Liver (tissue), 9 donors: ENCODE results near the gene MAPK11. TPM values are rescaled to one million over a fixed set of nuclear protein-coding genes. Genes with fewer than 3 reads are reported as not detected.

Experiments used
- DNase-seq: peaks from one replicate; pipeline ENCODE4 v3.0.0-alpha.2; 2017; ENCODE audit warnings: low spot score
- H3K27ac ChIP-seq, 2 donors: one replicate each; pipeline ENCODE4 v1.7.0; 2013; ENCODE audit warnings: inconsistent platforms in 2 of 2, low read length in 2 of 2, control low read depth in 1 of 2, low read depth in 1 of 2, mild to moderate bottlenecking in 1 of 2
- H3K27me3 ChIP-seq, 4 donors: one replicate each; pipeline versions ENCODE4 v1.6.1 to v1.7.0; 2013; ENCODE audit warnings: low read length in 3 of 4, inconsistent platforms in 1 of 4, mild to moderate bottlenecking in 1 of 4, moderate library complexity in 1 of 4; ENCODE audit not compliant: control insufficient read depth in 4 of 4, insufficient read depth in 4 of 4
- H3K36me3 ChIP-seq, 4 donors: one replicate each; pipeline versions ENCODE4 v1.6.1 to v1.7.0; 2013; ENCODE audit warnings: low read length in 3 of 4, mild to moderate bottlenecking in 3 of 4, low read depth in 1 of 4, moderate library complexity in 1 of 4; ENCODE audit not compliant: control insufficient read depth in 4 of 4, insufficient read depth in 3 of 4
- H3K4me1 ChIP-seq, 4 donors: one replicate each; pipeline versions ENCODE4 v1.6.1 to v1.7.0; 2013; ENCODE audit warnings: low read length in 3 of 4, mild to moderate bottlenecking in 3 of 4, moderate library complexity in 1 of 4; ENCODE audit not compliant: control insufficient read depth in 4 of 4, insufficient read depth in 4 of 4
- H3K4me3 ChIP-seq, 3 donors: one replicate each; pipeline versions ENCODE4 v1.6.1 to v1.7.0; 2013; ENCODE audit warnings: low read length in 3 of 3, control low read depth in 1 of 3, low read depth in 1 of 3, mild to moderate bottlenecking in 1 of 3
- H3K9ac ChIP-seq, 2 donors: one replicate each; pipeline ENCODE4 v1.7.0; 2013; ENCODE audit warnings: low read length in 2 of 2, mild to moderate bottlenecking in 2 of 2, moderate library complexity in 2 of 2, control low read depth in 1 of 2, low read depth in 1 of 2
- H3K9me3 ChIP-seq, 4 donors: one replicate each; pipeline versions ENCODE4 v1.6.1 to v1.7.0; 2013; ENCODE audit warnings: low read length in 3 of 4; ENCODE audit not compliant: control insufficient read depth in 4 of 4
- ATF3 ChIP-seq: IDR thresholded peaks from 2 replicates; pipeline ENCODE4 v1.6.1; 2016; ENCODE audit warnings: antibody characterized with exemption
- EGR1 ChIP-seq, 2 donors: IDR thresholded peaks; 2 replicates each; pipeline ENCODE4 v1.6.1; 2016 to 2018; ENCODE audit warnings: antibody characterized with exemption in 2 of 2, low read depth in 2 of 2
- FOXA1 ChIP-seq: IDR thresholded peaks from 2 replicates; pipeline ENCODE4 v1.6.1; 2016; ENCODE audit warnings: antibody characterized with exemption
- FOXA2 ChIP-seq: IDR thresholded peaks from 2 replicates; pipeline ENCODE4 v1.6.1; 2016; ENCODE audit warnings: antibody characterized with exemption
- GABPA ChIP-seq, 2 donors: IDR thresholded peaks in 1 of 2; conservative IDR thresholded peaks in 1 of 2; 2 replicates each; pipeline ENCODE4 v1.6.1; 2016; ENCODE audit warnings: antibody characterized with exemption in 2 of 2, mild to moderate bottlenecking in 1 of 2, moderate library complexity in 1 of 2
- HNF4A ChIP-seq, 2 donors: conservative IDR thresholded peaks; 2 replicates each; pipeline ENCODE4 v1.6.1; 2016; ENCODE audit warnings: antibody characterized with exemption in 2 of 2, mild to moderate bottlenecking in 2 of 2
- HNF4G ChIP-seq: IDR thresholded peaks from 2 replicates; pipeline ENCODE4 v1.6.1; 2016; ENCODE audit warnings: antibody characterized with exemption
- JUND ChIP-seq, 2 donors: IDR thresholded peaks; 2 replicates each; pipeline ENCODE4 v1.6.1; 2016; ENCODE audit warnings: antibody characterized with exemption in 2 of 2
- MAX ChIP-seq: IDR thresholded peaks from 2 replicates; pipeline ENCODE4 v1.6.1; 2016; ENCODE audit warnings: antibody characterized with exemption
- RAD21 ChIP-seq, 2 donors: IDR thresholded peaks; 2 replicates each; pipeline ENCODE4 v1.6.1; 2016; ENCODE audit warnings: antibody characterized with exemption in 2 of 2, mild to moderate bottlenecking in 2 of 2
- REST ChIP-seq: IDR thresholded peaks from 2 replicates; pipeline ENCODE4 v1.6.1; 2016; ENCODE audit warnings: antibody characterized with exemption, mild to moderate bottlenecking
- RXRA ChIP-seq, 2 donors: IDR thresholded peaks; 2 replicates each; pipeline ENCODE4 v1.6.1; 2017 to 2018; ENCODE audit warnings: antibody characterized with exemption in 2 of 2, mild to moderate bottlenecking in 1 of 2
- SP1 ChIP-seq: IDR thresholded peaks from 2 replicates; pipeline ENCODE4 v1.6.1; 2018; ENCODE audit warnings: antibody characterized with exemption, mild to moderate bottlenecking
- TAF1 ChIP-seq: conservative IDR thresholded peaks from 2 replicates; pipeline ENCODE4 v1.6.1; 2016; ENCODE audit warnings: antibody characterized with exemption, mild to moderate bottlenecking
- YY1 ChIP-seq: IDR thresholded peaks from 2 replicates; pipeline ENCODE4 v1.6.1; 2016; ENCODE audit warnings: antibody characterized with exemption, mild to moderate bottlenecking
- ZBTB33 ChIP-seq: IDR thresholded peaks from 2 replicates; pipeline ENCODE4 v1.6.1; 2016; ENCODE audit warnings: antibody characterized with exemption
- WGBS: extraction: QIAGEN DNeasy Blood & Tissue Kit; methylation state at CpG from one replicate; pipeline ENCODE4 v1.1.7; 2013; 5-methylcytosine and 5-hydroxymethylcytosine counted together
- polyA plus RNA-seq, 2 donors: library from polyadenylated mRNA; stranded (reverse) in 1 of 2; unstranded in 1 of 2; fragments of 200-250 nt in 1 of 2; fragments of >200 nt in 1 of 2; fragmentation: Nextera tagmentation in 1 of 2; extraction: Ambion mirVana in 1 of 2; gene quantifications; one replicate each; pipeline versions ENCODE4 v1.2.1 to v1.2.3, GENCODE V29; 2013 to 2015
- total RNA-seq, 2 donors: library from RNA; depleted of rRNA; stranded (reverse); fragments of >200 nt; gene quantifications; one replicate each; pipeline ENCODE4 v1.2.3, GENCODE V29; 2014
- donor health status: healthy.
- donor health status: healthy.
- donor health status: healthy.
- donor health status: healthy.
- donor health status: healthy.

The MAPK11 gene
- total and polyA plus RNA-seq, 4 donors: 0.65 to 2.0 (median 1.0) TPM

GRCh38 chr22:50312371-50312770, 42.2 kb upstream of the MAPK11 start:
- peaks cover 0 to 16% (median 5%) of the 10 kb centered on the region in 4 donors for H3K4me1 ChIP-seq

GRCh38 chr22:50311606-50312351, 41.6 kb upstream of the MAPK11 start:
- H3K27ac ChIP-seq: no peak overlapping the region
- no peak for TF ChIP-seq HNF4G
- no peak for TF ChIP-seq GABPA (IDR thresholded peaks at IDR 0.05 in 1 of 2, conservative IDR thresholded peaks at IDR 0.05 in 1 of 2)
- TF ChIP-seq HNF4A (conservative IDR thresholded peaks at IDR 0.05): no peak
- TF ChIP-seq ATF3: no peak
- no peak for TF ChIP-seq TAF1
- no peak for TF ChIP-seq EGR1 (IDR thresholded peaks at IDR 0.05; ENCODE audit: low read depth in 2 of 2)
- TF ChIP-seq FOXA1: no peak
- DNase-seq: no peak
- no peaks in the 10 kb centered on the region for H3K36me3 ChIP-seq
- H3K9me3 ChIP-seq: no peaks in the 10 kb centered on the region
- no peak overlapping the region for H3K4me3 ChIP-seq
- H3K9ac ChIP-seq: no peak overlapping the region
- H3K4me1 ChIP-seq: peaks cover 0 to 18% (median 5%) of the 10 kb centered on the region in 4 donors
- WGBS: 95% methylated on average over 23 of the region's 23 CpGs
- H3K27me3 ChIP-seq: no peaks in the 10 kb centered on the region

More at GRCh38 chr22:50312371-50312770, 42.2 kb upstream of the MAPK11 start:
- no peak for DNase-seq
- WGBS: 95% methylated on average over 12 of the region's 12 CpGs
- no peak overlapping the region for H3K27ac ChIP-seq
- no peak overlapping the region for H3K9ac ChIP-seq
- TF ChIP-seq TAF1 (no peak), HNF4A (conservative IDR thresholded peaks at IDR 0.05) (no peak), FOXA2 (no peak), JUND (IDR thresholded peaks at IDR 0.05) (no peak), ZBTB33 (no peak), ATF3 (no peak), SP1 (no peak), YY1 (no peak), MAX (no peak), RAD21 (IDR thresholded peaks at IDR 0.05) (no peak)
- no peak overlapping the region for H3K4me3 ChIP-seq
- H3K27me3 ChIP-seq: no peaks in the 10 kb centered on the region
- H3K9me3 ChIP-seq: no peaks in the 10 kb centered on the region
- H3K36me3 ChIP-seq: no peaks in the 10 kb centered on the region

- no peaks in the 10 kb centered on the region for H3K9me3 ChIP-seq
- H3K9ac ChIP-seq: no peak overlapping the region
- H3K36me3 ChIP-seq: no peaks in the 10 kb centered on the region
- peaks cover 0 to 24% (median 7%) of the 10 kb centered on the region in 4 donors for H3K4me1 ChIP-seq
- DNase-seq: no peak
- WGBS: 89% methylated on average over 16 of the region's 16 CpGs
- no peak overlapping the region for H3K27ac ChIP-seq
- H3K27me3 ChIP-seq: no peaks in the 10 kb centered on the region
- H3K4me3 ChIP-seq: no peak overlapping the region
- TF ChIP-seq REST: no peak
- TF ChIP-seq FOXA2: no peak
- TF ChIP-seq ATF3: no peak
- no peak for TF ChIP-seq JUND (IDR thresholded peaks at IDR 0.05)
- no peak for TF ChIP-seq HNF4G
- no peak for TF ChIP-seq EGR1 (IDR thresholded peaks at IDR 0.05; ENCODE audit: low read depth in 2 of 2)
- TF ChIP-seq RXRA (IDR thresholded peaks at IDR 0.05): no peak
- no peak for TF ChIP-seq ZBTB33
- no peak for TF ChIP-seq RAD21 (IDR thresholded peaks at IDR 0.05)
- TF ChIP-seq TAF1: no peak
- no peak for TF ChIP-seq SP1
Observed at GRCh38 chr22:50310949-50311444, 40.8 kb upstream of the MAPK11 start.
